CD4-positive, alpha-beta T cell treated with Interleukin-2 at 100 ng/mL for 4 hours (primary cell): ENCODE results near the gene LRRC8B.
"Not testable (repeated sequence)": the region's sequence is repeated elsewhere in the genome, so short reads cannot be mapped to it uniquely, and the experiment has no call there.

Source experiments
- DNase-seq: peaks from one replicate; pipeline ENCODE4 v3.0.0-alpha.2; 2020; ENCODE audit warnings: low spot score

LRRC8B gene

DNA sequence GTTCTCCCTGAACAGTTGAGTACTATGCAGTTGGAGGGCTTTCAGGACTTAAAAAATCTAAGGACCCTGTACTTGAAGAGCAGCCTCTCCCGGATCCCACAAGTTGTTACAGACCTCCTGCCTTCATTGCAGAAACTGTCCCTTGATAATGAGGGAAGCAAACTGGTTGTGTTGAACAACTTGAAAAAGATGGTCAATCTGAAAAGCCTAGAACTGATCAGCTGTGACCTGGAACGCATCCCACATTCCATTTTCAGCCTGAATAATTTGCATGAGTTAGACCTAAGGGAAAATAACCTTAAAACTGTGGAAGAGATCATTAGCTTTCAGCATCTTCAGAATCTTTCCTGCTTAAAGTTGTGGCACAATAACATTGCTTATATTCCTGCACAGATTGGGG lies 59.6 kb downstream of the LRRC8B start:
- no peak for DNase-seq

DNA sequence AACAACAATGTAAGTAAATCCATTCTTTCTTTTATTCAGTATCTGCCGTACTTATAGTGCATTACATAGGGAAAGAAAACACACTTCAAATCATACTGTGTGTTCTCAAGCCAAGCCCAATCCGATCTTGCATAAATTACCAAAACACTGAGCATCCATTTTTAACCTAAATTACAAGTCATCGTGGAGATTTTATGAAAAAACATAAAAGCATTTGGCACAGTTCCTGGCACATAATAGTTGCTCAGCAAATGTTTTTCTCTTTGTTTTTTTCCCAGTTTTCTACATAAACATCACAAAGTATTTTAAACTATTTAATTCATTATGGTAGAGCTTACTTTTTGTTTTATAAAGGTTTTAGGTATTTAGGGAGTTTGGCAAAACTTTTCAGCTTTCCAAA lies 60.2 kb downstream of the LRRC8B start:
- DNase-seq: no peak

DNA sequence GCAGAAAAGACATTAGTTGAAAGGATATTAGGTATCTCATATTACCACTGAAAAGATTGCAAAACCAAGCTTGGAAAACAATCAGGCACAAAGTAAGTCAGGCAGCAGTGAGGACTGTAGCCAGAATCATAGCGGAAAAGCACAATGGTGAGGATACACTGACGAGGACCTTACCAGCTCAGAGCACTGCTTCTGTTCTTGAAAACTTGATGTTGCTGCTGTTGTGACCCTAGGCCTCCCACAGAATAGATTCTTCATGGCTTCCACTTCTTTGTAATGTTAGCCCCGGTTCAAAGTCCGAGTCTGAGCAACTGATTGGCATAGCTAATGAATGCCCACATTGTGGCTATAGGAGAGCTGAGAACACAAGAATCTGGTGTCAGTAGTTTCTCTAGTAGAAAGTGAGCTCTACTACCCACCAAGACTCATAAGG lies 63.1 kb downstream of the LRRC8B start:
- DNase-seq: no peak

DNA sequence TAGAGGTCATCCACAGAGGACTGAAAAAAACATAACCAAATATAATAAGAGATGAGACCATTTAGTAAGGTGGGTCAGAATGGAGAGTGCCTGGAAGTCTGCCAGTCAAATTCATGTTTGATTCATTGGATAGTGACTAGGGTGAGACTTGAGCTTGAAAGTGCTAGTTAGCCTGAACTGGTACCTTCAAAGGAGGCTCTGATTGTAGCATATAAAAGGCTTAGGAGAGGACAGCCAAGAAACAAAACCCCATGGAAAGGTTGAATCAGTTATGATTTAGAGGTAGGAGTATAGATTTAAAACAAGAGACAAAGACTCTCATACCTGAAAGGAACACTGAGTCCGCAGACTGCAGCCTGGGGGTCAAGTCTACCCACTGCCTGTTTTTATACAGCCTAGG lies 63.9 kb downstream of the LRRC8B start:
- no peak for DNase-seq

DNA sequence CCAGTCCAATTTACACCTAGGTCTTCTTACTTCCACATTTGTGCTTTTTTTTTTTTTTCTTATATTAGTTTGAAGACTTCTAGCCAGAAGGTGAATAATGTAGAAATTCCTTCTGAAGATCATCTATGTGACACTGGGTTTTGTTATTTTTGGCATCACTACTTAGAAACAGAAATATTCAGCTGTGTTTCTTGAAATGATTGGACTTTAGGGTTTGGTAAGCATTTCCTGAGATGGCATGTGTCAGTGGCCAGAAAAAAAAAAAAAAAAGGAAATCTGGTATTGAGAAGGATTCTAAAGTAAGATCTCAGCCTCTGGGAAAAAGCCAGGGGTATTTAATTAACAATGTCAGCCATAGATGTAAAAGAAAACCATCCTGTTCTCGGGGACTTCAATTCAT lies 64.9 kb downstream of the LRRC8B start:
- no peak for DNase-seq

DNA sequence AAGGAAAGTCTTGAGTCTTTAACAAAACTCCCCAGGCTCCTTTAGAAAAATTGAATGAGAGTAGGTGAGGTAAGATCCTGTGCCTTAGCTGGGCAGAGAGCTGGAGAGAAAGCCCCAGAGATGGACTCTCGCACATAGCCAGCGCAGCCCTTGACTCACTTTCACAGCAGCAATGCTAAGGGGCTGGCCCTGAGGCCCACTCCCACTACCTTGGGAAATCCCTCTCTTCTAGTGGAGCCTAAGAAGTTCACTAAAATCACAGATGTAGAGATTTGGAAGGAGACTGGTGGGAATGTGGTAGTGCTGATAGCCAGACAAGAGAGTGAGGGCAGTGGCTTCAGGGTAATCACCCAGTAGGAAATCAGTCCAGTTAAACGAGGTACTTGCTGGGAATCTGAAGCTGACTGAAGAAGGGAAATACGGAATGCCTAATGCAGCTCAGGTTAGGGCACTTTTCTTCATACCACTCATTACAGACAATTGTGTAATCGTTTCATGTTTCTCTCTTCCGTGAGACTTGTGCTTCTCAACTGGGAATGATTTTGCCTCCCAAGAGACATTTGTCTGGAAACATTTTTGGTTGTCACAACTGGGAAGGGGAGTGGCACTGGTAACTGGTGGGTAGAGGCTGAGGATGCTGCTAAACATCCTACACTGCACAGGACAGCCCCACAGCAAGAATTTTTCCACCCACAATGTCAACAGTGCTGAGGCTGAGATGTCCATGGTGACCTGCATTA lies 65.9 kb downstream of the LRRC8B start:
- no peak for DNase-seq

DNA sequence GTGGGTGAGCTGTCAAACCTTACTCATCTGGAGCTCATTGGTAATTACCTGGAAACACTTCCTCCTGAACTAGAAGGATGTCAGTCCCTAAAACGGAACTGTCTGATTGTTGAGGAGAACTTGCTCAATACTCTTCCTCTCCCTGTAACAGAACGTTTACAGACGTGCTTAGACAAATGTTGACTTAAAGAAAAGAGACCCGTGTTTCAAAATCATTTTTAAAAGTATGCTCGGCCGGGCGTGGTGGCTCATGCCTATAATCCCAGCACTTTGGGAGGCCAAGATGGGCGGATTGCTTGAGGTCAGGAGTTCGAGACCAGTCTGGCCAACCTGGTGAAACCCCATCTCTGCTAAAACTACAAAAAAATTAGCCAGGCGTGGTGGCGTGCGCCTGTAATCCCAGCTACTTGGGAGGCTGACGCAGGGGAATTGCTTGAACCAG lies 68.3 kb downstream of the LRRC8B start:
- not testable (repeated sequence) for DNase-seq

DNA sequence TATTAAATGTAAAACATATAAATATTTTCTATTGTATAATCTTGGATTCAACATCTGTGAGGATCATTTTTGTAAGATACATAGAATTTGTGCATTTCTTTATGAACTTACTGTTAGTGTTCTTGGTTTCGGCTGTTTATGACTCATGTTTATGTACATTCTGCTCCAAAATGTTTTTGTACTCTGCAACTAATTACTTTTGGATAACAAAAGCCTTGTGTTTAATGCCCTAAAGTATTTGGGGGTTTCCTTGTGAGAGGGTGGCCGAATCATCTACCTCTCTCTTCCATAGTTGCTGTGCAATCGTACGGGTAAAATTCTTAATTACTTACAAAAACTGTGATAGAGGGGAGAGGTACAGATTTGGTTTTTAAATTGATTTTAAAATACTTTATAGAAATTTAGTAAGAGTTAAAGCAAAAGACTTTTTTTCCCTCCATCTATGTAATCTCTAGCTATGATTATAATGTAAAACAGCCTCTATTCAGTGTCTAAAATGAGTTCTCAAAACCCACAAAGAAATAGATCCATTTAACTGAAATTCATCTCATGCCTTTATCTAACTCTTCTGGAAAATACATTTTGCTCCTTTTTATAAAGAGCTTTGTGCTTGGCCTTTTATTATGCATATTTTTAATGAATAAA lies 69.6 kb downstream of the LRRC8B start:
- no peak for DNase-seq

DNA sequence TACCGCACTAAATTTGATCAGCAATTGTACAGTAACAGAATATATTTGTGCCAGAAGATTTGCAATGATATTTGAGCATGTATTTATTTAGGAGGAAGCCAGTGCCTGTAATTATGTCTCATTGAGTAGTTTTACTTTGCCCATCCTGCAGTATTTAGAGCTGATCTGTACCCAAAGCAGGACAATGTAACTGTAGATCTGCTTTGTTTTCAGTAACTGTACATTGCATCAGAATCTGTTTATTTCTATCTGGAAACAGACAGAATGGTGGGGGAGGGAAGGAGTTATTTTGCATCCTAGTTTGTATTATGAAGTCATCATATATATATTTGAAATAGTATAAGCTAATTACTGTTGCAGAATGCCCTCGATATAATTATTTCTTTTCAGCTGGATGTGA lies 72.1 kb downstream of the LRRC8B start:
- DNase-seq: no peak

DNA sequence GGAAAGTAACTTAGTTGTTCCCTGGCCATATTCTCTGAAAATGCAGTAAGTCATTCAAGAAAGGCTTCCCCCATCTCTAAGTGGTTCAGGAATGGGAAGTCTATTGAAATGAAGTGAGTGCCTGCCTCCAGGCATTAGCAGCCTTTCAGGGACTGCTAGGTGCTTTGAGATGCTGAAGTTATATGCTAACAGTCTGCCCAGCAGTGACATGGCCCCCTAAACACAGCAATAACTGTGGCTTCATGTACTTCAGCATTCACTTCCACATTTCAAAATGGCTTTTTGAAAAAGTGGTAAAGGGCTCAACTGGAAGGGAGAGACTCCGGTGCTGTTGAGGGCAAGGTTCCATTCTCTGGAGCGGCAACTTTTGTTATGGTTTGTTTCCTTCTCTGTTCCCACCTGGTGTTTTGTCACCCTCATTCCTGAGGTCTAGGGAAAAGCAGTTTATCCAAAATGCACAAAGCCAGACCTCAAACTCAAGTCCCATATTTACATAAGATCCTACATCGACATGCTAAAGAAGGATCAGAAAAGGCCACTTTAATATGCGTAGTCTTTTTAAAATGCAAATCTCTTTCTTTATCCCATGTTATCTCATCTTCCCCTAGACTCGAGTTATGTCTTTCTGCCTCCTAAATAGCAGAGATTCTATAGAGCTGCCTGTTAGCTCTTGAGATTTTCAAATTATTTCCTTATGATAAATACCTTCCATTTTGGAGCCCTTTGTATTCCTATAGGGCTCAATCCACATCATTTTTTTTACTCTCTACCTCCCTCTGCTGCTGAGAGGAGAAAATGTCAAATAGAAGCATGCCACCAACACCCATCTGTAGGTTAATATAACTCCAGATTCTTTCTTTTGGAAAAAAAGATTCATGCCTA lies 74.1 kb downstream of the LRRC8B start:
- DNase-seq: peak; percentile 60

DNA sequence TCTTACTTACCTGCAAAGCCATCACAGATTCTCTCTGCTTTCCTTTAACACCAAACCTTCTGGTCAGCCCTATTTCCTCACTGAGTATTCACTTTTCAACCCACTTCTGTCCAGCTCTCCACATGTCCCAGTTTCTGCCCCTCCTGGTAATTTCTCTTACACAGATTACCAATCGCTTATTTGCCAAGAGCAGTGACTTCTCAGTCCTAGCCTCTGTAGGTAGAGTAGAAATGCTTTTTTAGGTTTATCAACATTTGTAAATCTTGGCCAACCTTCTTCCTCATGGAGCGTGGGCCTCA lies 74.7 kb downstream of the LRRC8B start:
- DNase-seq: no peak

DNA sequence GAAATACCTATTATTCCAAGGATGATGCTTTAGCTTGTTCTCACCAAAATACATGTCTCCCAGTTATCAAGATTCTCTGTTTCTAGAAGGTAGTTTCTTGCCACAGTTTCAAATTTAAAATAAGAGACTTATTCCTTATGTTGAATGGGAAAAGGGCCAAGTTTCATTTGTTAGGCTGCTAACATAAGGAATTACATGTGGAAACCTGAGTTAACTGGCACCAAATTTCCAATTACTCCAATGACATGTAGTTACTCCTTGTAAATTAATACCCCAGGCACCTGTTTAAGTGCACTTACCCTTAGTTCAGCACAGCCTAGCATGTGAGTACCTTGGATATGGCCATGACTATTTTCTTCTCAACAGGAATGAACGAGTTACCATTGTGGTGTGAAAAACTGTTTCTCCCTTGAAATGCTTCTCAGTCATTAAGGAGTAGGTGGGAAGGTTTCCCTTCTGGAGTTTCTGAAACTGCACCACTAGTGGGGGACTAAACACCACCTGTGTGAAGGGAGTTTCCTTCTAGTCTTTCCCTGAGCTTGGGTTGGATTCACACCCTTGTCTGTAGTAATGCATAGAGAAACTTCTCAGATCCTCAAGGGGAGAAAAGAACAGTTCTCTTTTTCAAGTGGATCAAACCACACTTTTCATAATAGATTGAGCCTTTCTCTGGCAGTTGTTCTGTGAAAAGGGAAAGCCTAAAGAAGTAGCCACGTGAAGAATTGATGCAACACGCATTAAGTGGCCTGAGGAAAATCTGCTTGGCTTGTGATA lies 76.0 kb downstream of the LRRC8B start:
- DNase-seq: no peak

DNA sequence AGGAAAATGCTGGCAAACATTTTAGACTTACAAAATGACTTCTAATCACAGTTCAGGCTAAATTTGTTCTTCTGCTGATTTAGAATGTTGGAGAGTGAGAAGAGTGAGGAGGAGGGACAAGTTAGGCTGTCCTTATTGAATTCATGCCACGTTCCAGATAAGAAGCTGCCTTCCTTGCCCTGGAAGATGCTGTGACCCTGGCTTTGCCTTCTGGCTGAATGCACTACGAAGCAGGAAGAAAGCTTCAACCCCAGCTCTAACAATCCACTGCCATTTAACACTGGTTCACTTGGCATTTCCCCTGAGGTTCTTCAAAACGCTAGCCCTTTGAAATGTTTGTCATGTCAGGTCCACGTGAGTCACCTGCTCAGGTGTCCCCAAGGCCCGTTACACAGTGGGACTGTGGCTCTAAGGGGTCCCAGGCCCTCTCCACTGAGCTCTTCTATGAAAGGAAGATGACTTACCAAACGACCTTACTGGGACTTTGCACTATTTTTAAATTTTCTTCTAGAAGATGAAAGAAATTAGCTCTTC lies 78.3 kb downstream of the LRRC8B start:
- peak; percentile 31 for DNase-seq

DNA sequence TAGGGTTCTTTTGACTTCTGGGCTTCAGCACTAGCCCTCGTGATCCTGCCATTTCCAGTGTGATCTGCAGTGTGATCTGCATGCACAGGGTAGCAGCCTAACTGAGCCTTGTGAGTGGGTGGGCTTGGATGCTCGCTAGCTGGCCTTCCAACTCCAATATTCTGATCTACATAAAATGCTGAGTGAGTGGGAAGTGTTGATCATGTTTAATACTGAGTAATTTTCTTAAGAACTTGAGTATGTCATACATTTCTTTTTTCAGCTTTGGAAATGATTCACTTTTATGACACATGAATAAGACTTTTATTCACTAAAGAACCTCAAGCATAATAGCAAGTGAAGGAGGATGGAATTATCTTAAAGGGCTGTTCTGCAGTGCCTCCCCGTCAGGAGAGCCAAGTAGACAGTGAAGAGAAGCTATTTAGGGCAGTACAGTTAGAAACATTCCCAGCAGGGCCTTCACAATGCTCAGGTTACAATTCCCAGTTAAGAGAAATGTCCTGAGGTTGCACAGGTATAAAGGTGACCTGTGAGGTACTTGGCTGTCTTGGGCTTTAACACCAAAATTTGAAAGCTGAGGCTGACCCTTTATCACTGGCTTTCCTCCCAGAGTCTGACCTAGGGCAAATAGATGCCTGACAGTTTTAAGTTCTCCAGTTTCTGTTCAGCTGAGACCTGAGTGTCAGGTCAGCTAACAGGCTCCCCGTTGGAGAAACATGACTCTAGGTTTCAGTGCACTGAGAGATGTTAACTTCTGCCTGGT lies 79.2 kb downstream of the LRRC8B start:
- DNase-seq: peak; percentile 48

DNA sequence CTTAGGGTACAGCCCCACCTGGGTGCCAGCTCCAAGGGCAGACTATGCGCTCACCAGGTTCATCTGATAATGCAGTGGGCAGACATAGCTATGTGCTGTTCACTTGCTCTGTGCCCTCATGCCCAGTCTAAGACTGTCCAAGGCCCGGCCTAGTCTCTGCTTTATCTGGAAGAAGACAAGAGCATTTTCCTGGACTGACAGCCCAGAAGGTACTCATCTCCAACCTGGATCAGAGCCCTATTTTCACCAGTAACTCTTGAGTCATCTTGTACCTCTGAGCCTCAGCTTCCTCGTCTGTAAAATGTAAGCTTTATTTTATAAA lies 79.7 kb downstream of the LRRC8B start:
- DNase-seq: no peak

DNA sequence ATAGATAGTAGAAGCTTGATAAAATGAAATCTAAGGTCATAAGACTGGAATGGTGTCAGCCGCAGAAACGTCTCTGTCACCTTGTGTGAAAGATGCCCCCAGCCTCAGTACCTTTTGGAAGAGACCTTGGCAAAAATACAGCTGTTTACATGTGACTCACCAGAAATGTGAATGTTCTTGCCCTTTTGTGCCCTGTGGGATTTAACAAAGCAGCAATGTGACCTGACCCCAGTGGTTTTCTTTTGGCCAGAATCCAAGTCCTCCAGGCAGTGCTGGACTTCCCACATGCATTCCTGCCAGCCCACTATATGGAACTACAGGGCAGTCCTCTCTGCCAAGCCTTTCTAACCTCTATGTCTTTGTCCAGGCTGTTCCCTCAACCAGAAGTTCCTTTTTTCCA lies 81.1 kb downstream of the LRRC8B start:
- DNase-seq: no peak

DNA sequence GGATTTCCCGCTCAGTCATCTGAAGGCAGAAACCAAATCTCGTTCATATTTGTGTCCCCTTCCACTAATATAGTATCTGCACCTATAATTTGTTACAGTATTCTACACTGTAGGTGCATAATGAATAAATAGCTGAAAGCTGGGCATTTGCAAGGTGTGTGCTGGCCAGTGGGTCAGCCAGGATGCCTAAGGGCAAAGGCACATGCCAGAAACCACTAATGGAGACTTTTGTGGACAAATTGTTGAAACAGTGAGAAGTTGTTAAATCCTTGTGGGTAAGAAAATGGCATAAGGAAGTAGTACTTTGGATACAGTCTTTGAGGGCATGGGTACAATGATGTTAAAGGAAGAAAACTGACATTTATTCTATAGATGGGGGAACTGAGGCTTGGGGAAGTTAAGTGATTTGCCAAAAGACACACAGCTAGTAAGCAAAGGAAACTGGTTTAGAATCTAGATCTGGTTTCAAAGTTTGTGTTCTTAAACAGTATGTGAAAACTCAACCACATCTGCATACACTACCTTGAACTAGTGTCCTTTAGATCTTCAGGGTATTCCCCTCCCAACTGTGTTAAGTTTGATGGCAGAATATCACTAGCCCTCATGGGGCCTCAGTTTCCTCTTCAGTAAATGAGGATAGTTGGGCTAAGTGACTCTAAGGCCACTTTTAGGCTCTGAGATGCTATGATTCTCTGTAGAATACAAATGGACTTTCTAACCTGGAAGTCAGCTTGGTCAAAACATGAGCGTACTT lies 81.8 kb downstream of the LRRC8B start:
- DNase-seq: no peak

DNA sequence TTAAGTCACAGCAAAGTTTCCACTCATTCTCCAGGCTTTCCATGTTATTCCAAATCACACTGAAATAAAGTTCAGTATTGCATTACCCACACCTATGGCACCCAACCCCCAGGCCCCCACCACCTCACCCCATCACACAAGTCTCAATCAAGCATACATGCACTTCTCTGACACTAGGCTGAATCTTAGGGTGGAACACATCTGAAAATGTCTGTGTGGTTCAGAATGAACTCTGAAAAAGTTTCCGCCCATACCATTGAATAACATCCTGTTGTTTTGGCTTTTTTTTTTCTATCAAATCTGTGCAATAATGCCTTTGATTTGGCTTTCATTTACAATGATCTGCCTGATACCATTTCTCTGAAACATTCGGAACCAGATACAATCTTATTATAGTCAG lies 82.5 kb downstream of the LRRC8B start:
- DNase-seq: peak; percentile 76

DNA sequence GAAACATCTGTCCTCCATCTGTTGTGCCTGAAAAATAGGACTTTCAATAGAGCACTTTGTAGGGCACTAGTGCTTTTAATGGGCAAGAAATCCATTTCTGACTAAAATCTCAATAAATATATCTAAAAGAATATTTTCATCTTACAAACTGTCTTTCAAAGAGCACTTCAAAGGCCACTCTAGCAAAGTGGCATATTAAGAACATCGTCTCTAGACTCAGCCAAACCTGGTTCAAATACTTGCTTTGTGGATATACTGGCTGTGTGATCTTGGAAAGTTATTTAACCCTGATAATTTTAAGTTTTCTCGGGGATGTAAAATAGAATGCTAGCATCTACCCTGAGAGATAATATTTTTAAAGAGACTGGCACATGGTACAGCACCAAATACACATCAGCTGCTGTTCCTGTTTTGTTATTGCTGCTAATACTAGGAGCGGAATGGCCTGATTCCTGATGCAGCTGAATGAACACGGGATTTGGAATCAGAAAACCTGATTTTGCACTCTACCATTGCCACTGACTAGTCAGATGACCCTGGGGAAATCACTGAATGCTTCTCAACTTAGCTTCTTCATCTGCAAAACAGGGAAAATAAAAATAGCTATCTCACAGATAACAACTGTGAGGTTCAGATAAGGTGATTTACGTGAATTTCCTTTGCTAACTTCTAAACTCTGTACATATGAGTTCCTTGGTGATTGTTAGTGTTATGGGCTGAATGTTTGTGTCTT lies 83.1 kb downstream of the LRRC8B start:
- no peak for DNase-seq
